HEK293 (cell line): Measurements from ENCODE around the gene SLC23A3.

Experiments used
- GLIS2 ChIP-seq: fragments of 450-650 bp; formaldehyde crosslinking; IDR thresholded peaks from 2 replicates; pipeline ENCODE4 v1.5.1; 2016; ENCODE audit warnings: missing biosample characterization, missing genetic modification characterization
- KLF10 ChIP-seq: fragments of 450-650 bp; IDR thresholded peaks from 2 replicates; pipeline ENCODE4 v1.5.1; 2018; ENCODE audit warnings: missing biosample characterization, mild to moderate bottlenecking, missing genetic modification characterization
- PRDM1 ChIP-seq: fragments of 450-650 bp; formaldehyde crosslinking; IDR thresholded peaks from 2 replicates; pipeline ENCODE4; 2016; ENCODE audit warnings: missing biosample characterization, missing genetic modification characterization
- PRDM2 ChIP-seq: fragments of 450-650 bp; formaldehyde crosslinking; IDR thresholded peaks from 2 replicates; pipeline ENCODE4 v1.5.1; 2016; ENCODE audit warnings: missing biosample characterization, missing genetic modification characterization, borderline replicate concordance
- REST ChIP-seq: fragments of 450-650 bp; formaldehyde crosslinking; IDR thresholded peaks from 2 replicates; pipeline ENCODE4 v1.5.1; 2016; ENCODE audit warnings: missing biosample characterization, missing genetic modification characterization
- ZBTB21 ChIP-seq: fragments of 450-650 bp; formaldehyde crosslinking; IDR thresholded peaks from 2 replicates; pipeline ENCODE4 v1.5.1; 2017; ENCODE audit warnings: missing biosample characterization, missing genetic modification characterization
- ZBTB48 ChIP-seq: fragments of 450-650 bp; formaldehyde crosslinking; IDR thresholded peaks from 2 replicates; pipeline ENCODE4 v1.5.1; 2016; ENCODE audit warnings: missing biosample characterization, missing genetic modification characterization
- ZBTB7A ChIP-seq: fragments of 450-650 bp; formaldehyde crosslinking; IDR thresholded peaks from 2 replicates; pipeline ENCODE4 v1.5.1; 2016; ENCODE audit warnings: low read depth, missing biosample characterization, missing genetic modification characterization
- ZBTB8A ChIP-seq: fragments of 450-650 bp; formaldehyde crosslinking; IDR thresholded peaks from 2 replicates; pipeline ENCODE4 v1.5.1; 2016; ENCODE audit warnings: missing biosample characterization, missing genetic modification characterization
- ZFP37 ChIP-seq: fragments of 450-650 bp; formaldehyde crosslinking; IDR thresholded peaks from 2 replicates; pipeline ENCODE4 v1.5.1; 2016; ENCODE audit warnings: missing biosample characterization, missing genetic modification characterization
- ZNF155 ChIP-seq: fragments of 450-650 bp; formaldehyde crosslinking; IDR thresholded peaks from 2 replicates; pipeline ENCODE4 v1.5.1; 2016; ENCODE audit warnings: missing biosample characterization, missing genetic modification characterization
- ZNF2 ChIP-seq: fragments of 450-650 bp; formaldehyde crosslinking; IDR thresholded peaks from 2 replicates; pipeline ENCODE4 v1.5.1; 2016; ENCODE audit warnings: missing biosample characterization, missing genetic modification characterization
- ZNF202 ChIP-seq: fragments of 450-650 bp; formaldehyde crosslinking; IDR thresholded peaks from 2 replicates; pipeline ENCODE4 v1.5.1; 2016; ENCODE audit warnings: missing biosample characterization, missing genetic modification characterization, borderline replicate concordance
- ZNF23 ChIP-seq: fragments of 450-650 bp; formaldehyde crosslinking; IDR thresholded peaks from 2 replicates; pipeline ENCODE4 v1.5.1; 2016; ENCODE audit warnings: missing biosample characterization, missing genetic modification characterization, borderline replicate concordance
- ZNF26 ChIP-seq: fragments of 450-650 bp; formaldehyde crosslinking; IDR thresholded peaks from 2 replicates; pipeline ENCODE4 v1.5.1; 2016; ENCODE audit warnings: missing biosample characterization, missing genetic modification characterization
- ZNF292 ChIP-seq: fragments of 450-650 bp; formaldehyde crosslinking; IDR thresholded peaks from 2 replicates; pipeline ENCODE4 v1.5.1; 2016; ENCODE audit warnings: low read depth, missing biosample characterization, missing genetic modification characterization, borderline replicate concordance
- ZNF311 ChIP-seq: fragments of 450-650 bp; formaldehyde crosslinking; IDR thresholded peaks from 2 replicates; pipeline ENCODE4 v1.5.1; 2017; ENCODE audit warnings: missing biosample characterization, missing genetic modification characterization, borderline replicate concordance
- ZNF341 ChIP-seq: fragments of 450-650 bp; formaldehyde crosslinking; IDR thresholded peaks from 2 replicates; pipeline ENCODE4; 2016; ENCODE audit warnings: low read depth, missing biosample characterization, missing genetic modification characterization
- ZNF394 ChIP-seq: fragments of 450-650 bp; formaldehyde crosslinking; IDR thresholded peaks from 2 replicates; pipeline ENCODE4 v1.5.1; 2016; ENCODE audit warnings: missing biosample characterization, missing genetic modification characterization, mild to moderate bottlenecking, moderate library complexity, borderline replicate concordance
- ZNF404 ChIP-seq: fragments of 450-650 bp; formaldehyde crosslinking; IDR thresholded peaks from 2 replicates; pipeline ENCODE4 v1.5.1; 2017; ENCODE audit warnings: missing biosample characterization, missing genetic modification characterization
- ZNF423 ChIP-seq: fragments of 450-650 bp; formaldehyde crosslinking; IDR thresholded peaks from 2 replicates; pipeline ENCODE4 v1.5.1; 2016; ENCODE audit warnings: missing biosample characterization, missing genetic modification characterization
- ZNF501 ChIP-seq: fragments of 450-650 bp; formaldehyde crosslinking; IDR thresholded peaks from 2 replicates; pipeline ENCODE4 v1.5.1; 2016; ENCODE audit warnings: missing biosample characterization, missing genetic modification characterization
- ZNF510 ChIP-seq: fragments of 450-650 bp; formaldehyde crosslinking; IDR thresholded peaks from 2 replicates; pipeline ENCODE4 v1.5.1; 2018; ENCODE audit warnings: mild to moderate bottlenecking, missing genetic modification characterization, missing biosample characterization; ENCODE audit not compliant: insufficient replicate concordance
- ZNF529 ChIP-seq: fragments of 450-650 bp; formaldehyde crosslinking; IDR thresholded peaks from 2 replicates; pipeline ENCODE4 v1.5.1; 2017; ENCODE audit warnings: missing genetic modification characterization, missing biosample characterization; ENCODE audit not compliant: insufficient replicate concordance
- ZNF560 ChIP-seq: fragments of 450-650 bp; formaldehyde crosslinking; IDR thresholded peaks from 2 replicates; pipeline ENCODE4 v1.5.1; 2017; ENCODE audit warnings: missing biosample characterization, missing genetic modification characterization, borderline replicate concordance
- ZNF600 ChIP-seq: fragments of 450-650 bp; formaldehyde crosslinking; IDR thresholded peaks from 2 replicates; pipeline ENCODE4 v1.5.1; 2016; ENCODE audit warnings: missing biosample characterization, missing genetic modification characterization
- TF ChIP-seq, protein P1 (sequence below): fragments of 450-650 bp; IDR thresholded peaks from 2 replicates; pipeline ENCODE4 v1.5.1; 2018; ENCODE audit warnings: missing biosample characterization, mild to moderate bottlenecking, missing genetic modification characterization

SLC23A3 gene

DNA sequence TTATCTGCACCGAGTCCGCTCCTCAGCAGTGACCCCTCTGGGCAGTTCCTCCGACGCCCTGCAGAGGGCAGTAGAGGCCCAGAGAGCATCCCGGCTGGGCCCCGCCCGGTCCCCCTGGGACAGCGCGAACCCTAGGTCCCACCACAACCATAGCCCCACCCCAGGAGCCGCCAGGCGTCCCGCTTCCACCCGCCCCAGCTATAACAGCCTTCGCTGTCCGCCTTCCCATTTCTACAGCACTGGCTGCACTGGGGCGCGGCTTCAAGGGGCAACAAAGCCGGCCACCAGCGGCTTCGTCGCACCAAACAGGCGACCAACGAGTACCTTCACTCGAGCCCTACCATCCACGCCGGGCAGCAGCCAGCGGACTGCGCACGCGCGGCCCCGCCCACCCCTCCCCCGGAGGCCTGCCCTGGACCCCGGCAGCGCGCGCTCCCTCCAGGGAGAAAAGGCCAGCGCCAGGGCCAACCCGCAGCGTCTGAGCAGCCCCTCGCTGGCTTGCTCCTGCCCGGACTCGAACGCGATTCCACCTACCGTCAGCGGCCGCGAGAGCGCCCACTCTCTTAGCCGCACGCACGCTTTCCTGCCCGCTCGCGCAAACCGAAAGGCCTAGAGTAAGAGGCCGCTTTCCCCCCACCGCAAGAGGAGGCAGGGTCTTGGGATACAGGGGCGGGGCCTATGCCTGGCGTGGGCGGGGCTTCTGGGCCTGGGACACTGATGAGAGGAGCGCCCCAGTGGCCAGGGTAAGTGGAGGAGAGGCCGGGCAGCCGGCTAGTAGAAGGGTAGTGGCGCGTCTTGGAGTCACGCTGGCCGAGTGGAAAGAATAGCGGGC, 9.4 kb downstream of the SLC23A3 start, which contains the start of gene NHEJ1 (continued):
- TF ChIP-seq, protein P1, sequence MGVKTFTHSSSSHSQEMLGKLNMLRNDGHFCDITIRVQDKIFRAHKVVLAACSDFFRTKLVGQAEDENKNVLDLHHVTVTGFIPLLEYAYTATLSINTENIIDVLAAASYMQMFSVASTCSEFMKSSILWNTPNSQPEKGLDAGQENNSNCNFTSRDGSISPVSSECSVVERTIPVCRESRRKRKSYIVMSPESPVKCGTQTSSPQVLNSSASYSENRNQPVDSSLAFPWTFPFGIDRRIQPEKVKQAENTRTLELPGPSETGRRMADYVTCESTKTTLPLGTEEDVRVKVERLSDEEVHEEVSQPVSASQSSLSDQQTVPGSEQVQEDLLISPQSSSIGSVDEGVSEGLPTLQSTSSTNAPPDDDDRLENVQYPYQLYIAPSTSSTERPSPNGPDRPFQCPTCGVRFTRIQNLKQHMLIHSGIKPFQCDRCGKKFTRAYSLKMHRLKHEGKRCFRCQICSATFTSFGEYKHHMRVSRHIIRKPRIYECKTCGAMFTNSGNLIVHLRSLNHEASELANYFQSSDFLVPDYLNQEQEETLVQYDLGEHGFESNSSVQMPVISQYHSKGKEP (tag by site-specific recombination), result no peak
- TF ChIP-seq ZBTB8A, result peak; percentile 74
- TF ChIP-seq ZNF23, result no peak
- peak; percentile 65; the same call in 1 of the 2 replicates for TF ChIP-seq ZNF501 (tag by site-specific recombination)
- TF ChIP-seq ZNF202 (tag by site-specific recombination), result no peak
- no peak for TF ChIP-seq ZNF26 (tag by site-specific recombination)
- no peak for TF ChIP-seq ZNF404
- TF ChIP-seq PRDM1, result peak; percentile 62
- peak; percentile 72; the same call in 1 of the 2 replicates for TF ChIP-seq ZFP37 (tag by site-specific recombination)
- TF ChIP-seq REST (tag by site-specific recombination), result 0 out of 2 replicates have a peak, but pooled peaks have one; percentile 18
- no peak for TF ChIP-seq ZNF510 (tag by site-specific recombination)
- no peak for TF ChIP-seq ZBTB21 (tag by site-specific recombination)
- TF ChIP-seq ZNF311 (tag by site-specific recombination), result no peak
- TF ChIP-seq ZNF292 (tag by site-specific recombination), result no peak
- no peak for TF ChIP-seq ZNF529
- no peak; the same call in 1 of the 2 replicates for TF ChIP-seq ZNF600 (tag by site-specific recombination)
- peak; percentile 61 for TF ChIP-seq ZNF423 (tag by site-specific recombination)
- no peak for TF ChIP-seq ZNF155 (tag by site-specific recombination)
- no peak for TF ChIP-seq PRDM2 (tag by site-specific recombination)
- peak; percentile 21 for TF ChIP-seq ZBTB7A
- TF ChIP-seq ZNF394 (tag by site-specific recombination), result no peak
- peak; percentile 64 for TF ChIP-seq KLF10 (tag by site-specific recombination)
- TF ChIP-seq ZBTB48 (tag by site-specific recombination), result peak; percentile 79
- TF ChIP-seq ZNF2, result 0 out of 2 replicates have a peak, but pooled peaks have one; percentile 45
- TF ChIP-seq ZNF341 (tag by site-specific recombination), result no peak; the same call in 1 of the 2 replicates
- TF ChIP-seq ZNF560, result no peak
- peak; percentile 92 for TF ChIP-seq GLIS2 (tag by site-specific recombination)
